Measurements from ENCODE around the gene TH.
A peak's percentile ranks its signal among the peaks of the same experiment; 100 is the strongest.

TH gene

GRCh38 chr11:2171591-2172003, at the start of gene TH:
TH (minus strand) TSS chr11:2171815; CDS start chr11:2171786, 29 bp downstream.
- no peak for DNase-seq

- DNase-seq: no peak
Observed at GRCh38 chr11:2221024-2221423, 49.4 kb upstream of the TH start.

GRCh38 chr11:2220173-2220771, 48.7 kb upstream of the TH start:
- no peak for DNase-seq

DNA sequence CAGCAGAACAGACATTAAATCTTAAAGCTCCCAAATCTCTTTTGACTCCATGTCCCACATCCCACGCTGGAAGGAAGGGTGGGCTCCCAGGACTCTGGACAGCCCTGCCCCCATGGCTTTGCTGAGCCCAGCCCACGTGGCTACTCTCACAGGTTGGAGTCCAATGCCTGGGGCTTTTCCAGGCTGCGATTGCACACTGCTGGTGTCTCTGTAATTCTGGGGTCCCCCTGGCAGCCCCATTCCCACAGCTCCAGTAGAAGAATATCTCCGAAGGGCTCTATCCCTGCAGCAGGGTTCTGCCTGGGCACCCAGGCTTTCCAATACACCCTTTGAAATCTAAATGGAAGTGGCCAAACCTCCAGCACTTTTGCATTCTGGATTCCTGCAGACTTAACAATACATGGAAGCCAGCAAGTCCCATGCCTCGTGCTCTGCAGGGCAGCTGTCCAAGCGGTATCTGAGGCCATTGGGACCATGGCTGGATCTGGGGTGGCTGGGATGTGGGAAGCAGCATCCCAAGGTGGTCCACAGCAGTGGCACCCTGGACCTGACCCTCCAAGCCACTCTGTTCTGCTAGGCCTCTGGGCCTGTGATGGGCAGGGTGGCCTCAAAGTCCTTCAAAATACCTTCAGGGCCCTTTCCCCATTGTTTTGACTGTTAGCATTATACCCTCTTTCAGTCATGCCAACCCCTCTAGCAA, 47.9 kb upstream of the TH start:
- no peak for DNase-seq

DNA sequence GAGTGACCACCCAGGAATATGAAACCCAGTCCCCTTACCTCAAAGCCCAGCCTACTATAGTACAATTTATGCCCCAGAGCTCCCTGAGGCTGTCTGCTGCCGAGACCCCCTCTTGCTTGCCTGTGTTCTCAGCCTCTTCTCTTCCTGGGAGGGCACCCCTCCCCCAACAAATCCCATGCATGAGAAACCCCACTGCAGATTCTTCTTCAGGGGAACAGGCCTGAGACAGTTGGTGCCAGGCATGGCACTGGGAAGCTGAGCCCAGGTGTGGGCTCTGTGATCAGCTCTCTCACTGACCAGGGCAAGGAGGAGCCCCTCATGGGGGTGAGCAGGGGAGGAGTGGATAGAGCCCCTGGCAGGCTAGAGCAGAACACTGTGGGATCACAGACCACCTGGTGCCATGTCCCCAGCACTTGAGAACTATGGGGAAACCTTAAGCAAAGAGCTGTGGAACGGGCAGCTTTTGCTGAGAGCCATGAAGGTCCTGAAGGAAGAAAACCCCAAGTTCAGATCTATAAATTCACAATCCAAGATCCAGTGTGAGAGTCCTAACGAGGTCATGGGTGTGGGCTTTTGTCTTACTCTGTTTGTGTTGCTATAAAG, 46.5 kb upstream of the TH start:
- DNase-seq: no peak

DNA sequence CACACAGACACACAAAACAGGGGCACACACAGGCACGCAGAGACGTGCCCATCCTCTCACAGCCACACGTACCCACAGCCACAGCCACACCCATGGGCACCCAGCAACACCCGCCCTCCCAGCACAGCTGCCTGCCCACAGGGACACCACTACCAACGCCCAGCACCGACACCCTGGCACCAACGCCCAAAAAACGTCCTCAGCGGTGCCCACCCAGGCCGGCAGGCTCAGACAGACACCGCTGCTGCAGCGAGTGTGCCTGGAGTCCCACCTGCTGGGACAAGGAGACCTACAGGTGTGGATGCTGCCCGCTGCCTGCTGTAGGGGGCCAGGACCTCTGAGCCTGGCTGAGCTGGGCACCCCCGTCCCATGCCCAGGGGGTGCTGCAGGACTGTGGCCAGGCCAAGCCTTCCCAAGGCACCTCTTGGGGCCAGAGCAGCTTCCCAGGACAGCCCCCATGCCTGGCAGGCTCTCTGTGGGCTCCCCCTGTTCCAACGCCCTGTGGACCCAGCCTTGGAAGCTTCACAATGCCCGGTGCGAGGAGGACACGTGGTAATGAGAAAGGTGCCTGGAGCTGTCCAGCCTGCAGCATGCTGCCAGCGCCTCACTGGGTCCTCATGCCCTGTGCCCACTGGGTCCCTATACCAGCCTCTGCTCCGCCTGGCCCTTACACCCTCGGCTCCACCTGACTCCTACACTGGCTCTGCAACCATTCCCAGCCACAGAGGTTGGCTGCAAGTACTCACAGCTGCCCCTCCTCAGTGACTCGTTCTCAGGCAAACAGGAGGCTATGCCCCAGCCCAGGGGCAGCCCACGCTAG, 45.8 kb upstream of the TH start:
- DNase-seq: no peak

GRCh38 chr11:2216400-2217064, 44.9 kb upstream of the TH start:
- no peak for DNase-seq

DNA sequence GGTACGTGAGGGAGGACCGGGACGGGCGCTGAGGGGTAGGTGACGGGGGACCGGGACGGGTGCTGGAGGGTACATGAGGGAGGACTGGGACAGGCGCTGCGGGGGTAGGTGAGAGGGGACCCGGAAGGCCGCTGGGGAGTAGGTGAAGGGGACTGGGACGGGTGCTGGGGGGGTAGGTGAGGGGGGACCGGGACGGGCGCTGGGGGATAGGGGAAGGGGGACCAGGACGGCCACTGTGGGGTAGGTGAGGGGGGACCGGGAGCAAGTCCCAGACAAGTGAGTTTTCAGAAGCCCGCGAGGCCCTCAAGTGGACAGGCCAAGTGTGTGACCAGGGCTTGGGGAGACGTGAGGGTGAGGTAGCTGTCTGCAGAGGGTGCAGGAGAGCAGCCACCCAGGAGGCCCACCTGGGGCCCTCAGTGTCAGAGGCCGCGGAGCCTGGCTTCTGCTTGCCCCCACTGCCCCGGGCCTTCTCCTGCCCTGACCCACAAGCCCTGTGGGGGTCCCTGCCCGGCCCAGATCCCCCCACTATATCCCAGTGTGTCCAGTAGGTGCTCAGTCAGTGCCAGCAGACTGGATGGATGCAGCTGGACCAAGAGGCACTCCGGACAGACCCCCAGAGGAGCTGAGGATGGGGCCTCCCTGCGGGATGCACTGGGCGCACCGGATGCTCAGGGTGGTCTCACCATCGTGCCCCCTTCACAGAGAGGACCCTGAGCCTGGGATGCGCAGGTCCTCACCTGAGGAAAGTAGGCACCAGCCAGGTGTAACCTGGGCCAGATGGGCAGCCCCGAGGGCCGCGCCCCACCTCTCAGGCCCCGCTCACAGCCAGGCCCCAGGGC, 44.2 kb upstream of the TH start:
- DNase-seq: peak in 1 of 2 experiments; percentile 17

DNA sequence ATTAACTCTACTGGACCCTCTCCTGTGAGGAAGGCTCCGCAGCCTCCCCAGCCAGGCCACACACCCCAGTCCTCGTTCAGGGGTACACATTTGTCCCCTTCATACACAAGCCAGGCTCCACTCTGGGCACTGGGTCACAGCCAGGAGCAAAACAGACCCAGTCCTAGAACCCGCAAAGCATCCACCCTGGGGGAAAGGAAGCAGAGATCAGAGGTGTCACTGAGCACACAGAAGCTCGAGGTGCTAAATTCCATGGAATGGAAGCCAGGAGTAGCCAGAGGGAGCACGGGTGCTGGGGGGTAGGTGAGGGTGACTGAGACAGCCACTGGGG, 43.6 kb upstream of the TH start:
- DNase-seq: no peak

GRCh38 chr11:2214527-2215229, 43.1 kb upstream of the TH start:
- no peak for DNase-seq

- no peak for DNase-seq
Observed at GRCh38 chr11:2213890-2214526, 42.4 kb upstream of the TH start.

- no peak for DNase-seq
Observed at GRCh38 chr11:2213384-2213842, 41.8 kb upstream of the TH start.

DNA sequence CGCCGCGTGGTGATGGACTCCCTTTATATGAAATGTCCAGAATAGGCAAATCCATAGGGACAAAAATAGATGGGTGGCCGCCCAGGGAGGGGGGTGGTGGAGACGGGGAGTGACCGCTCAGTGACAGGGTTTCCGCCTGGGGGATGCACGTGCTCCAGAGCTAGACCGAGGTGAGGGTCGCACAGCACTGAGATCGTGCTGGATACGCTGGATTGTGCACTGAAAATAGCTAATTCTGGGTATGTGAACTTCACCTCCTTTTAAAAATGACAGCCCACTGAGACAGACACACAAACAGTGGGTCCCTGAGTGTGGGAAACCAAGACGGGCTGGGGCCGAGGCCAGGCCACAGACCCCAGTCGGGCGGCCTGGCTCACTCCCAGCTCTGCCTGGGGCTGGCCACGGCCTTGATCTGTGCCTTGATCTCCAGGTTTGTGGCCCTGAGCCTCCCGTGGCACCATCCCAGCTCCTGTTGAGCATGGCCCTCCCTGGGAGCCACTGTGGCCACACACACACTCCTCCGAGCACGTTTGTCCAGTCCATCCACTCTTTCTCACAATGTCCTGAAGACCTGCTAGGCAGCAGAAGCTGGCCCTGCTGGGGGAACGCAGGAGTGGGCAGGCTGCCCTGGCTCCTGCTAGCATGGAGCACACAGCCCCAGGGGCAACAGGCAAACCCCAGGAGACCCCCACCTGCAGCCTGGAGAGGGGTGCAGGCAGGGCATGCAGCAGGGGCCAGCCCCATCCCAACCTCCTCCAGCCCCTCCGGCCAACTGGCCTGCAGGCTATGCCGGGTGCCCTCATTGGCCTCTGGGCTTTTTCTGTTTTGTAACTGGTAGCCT, 41.0 kb upstream of the TH start:
- DNase-seq: no peak

DNA sequence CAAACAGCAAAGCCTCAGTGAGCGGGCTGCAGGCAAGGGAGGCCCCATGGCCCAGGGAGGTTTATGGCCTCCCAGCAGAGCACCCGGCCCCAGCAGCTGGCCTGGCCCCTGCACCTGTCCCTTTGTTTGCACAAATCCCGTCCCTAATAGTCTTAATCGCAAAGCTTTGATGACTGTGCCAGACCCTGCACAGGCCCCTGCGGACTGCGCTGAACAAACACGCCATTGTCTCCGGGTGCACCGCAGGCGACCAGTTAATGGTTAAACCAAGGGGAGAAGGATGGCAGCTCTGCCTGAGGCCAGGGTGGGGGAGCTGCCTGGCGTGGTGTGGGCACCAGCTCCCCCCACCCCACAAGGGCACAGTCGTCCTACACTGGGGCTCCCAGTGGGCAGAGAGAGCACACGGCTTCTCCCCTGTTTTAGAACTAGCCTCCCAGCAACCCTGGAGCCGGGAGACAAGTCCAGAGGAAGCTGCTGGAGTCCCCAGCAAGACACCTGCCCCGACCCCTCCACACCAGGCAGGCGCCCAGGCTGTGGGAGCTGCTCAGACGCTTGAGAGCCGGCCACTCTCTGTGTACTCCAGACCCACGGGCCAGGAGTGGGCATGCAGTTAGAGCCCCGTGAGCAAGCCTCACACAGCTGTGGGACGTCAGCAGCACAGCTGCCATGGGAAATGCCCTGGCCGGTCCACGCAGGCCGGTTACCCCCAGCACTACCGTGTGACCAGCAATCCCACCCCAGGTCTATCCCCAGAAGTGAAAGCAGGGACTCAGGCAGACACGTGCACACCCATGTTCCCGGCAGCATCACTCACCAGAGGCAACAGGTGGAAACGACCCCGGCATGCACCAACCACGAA, 39.7 kb upstream of the TH start:
- DNase-seq: no peak

DNA sequence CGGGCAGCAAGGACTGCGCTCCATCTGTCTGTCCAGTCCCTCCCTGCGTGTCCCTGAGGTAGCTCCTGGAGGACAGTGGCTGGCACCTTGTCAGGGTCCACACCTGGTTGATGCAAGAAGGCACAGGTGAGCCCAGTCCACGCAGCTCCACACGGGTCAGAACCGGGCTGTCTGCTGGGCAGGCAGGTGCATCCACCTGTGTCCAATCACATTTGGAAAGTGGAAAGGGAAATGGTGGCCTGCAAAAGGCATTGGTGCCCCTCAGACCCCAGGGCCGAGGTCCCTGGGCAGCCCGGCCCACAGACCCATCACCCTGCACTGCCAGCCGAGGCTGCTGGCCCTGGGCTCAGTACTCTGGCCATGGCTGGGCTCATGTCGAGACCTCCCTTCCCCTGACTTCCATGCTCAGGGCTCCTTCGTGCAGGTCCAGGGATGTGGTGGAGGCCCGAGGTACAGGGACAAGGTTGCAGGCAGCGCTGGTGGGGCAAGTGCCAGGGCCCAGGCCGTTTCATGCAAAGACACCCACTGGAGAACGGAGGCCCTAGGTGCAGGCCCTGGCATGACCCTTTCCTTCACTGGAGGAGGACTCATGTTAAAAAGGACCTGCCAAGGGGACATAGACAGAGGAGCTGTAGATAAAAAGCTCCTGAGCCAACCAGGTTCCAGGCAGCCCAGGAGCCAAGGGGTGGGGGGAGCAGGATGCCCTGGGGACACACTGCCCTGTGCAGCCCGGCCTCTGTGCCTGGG, 38.9 kb upstream of the TH start:
- DNase-seq: no peak

- DNase-seq: no peak
Observed at GRCh38 chr11:2209900-2210321, 38.3 kb upstream of the TH start.

- DNase-seq: no peak
Observed at GRCh38 chr11:2209370-2209801, 37.8 kb upstream of the TH start.
